H54 (cell line): ENCODE measurements around the gene RBM23.

ENCODE experiments used
- DNase-seq: peaks from one replicate; pipeline ENCODE4 v3.0.0; 2011; ENCODE audit warnings: low spot score, mixed read lengths; ENCODE audit not compliant: insufficient read length
- FAIRE-seq: peaks from 3 replicates; lab custom pipeline; 2011; peaks lifted over from hg19 to GRCh38; lab: Jason Lieb, UNC
- POLR2A ChIP-seq: IDR thresholded peaks from 2 replicates; pipeline ENCODE4 v1.6.1; 2011; ENCODE audit warnings: low read depth, mild to moderate bottlenecking, low read length

Gene RBM23

GRCh38 chr14:22887260-22887989 is 31.5 kb downstream of the RBM23 start:
- FAIRE-seq: peak; percentile 15
- no peak for TF ChIP-seq POLR2A
- peak; percentile 44 for DNase-seq

- TF ChIP-seq POLR2A: no peak
- DNase-seq: no peak
- FAIRE-seq: no peak
Measured at GRCh38 chr14:22886500-22887259, 32.3 kb downstream of the RBM23 start.

- FAIRE-seq (no peak), DNase-seq (no peak)
- no peak for TF ChIP-seq POLR2A
Measured at GRCh38 chr14:22885975-22886374, 33.0 kb downstream of the RBM23 start.

- FAIRE-seq: no peak
- no peak for DNase-seq
- no peak for TF ChIP-seq POLR2A
Measured at GRCh38 chr14:22884738-22885523, 34.0 kb downstream of the RBM23 start.

- FAIRE-seq (no peak), DNase-seq (no peak)
- no peak for TF ChIP-seq POLR2A
Measured at GRCh38 chr14:22884076-22884737, 34.7 kb downstream of the RBM23 start.

- TF ChIP-seq POLR2A: no peak
- FAIRE-seq: no peak
- no peak for DNase-seq
Measured at GRCh38 chr14:22883173-22883976, 35.6 kb downstream of the RBM23 start, which contains the start of gene REM2. Gene REM2, plus strand, starts transcription at chr14:22883222. Its CDS starts 66 bp downstream, at chr14:22883288.

- no peak for FAIRE-seq
- TF ChIP-seq POLR2A: no peak
- DNase-seq: peak; percentile 43
Measured at GRCh38 chr14:22882529-22883172, 36.3 kb downstream of the RBM23 start.

GRCh38 chr14:22882064-22882463 is 36.9 kb downstream of the RBM23 start:
- no peak for DNase-seq
- no peak for FAIRE-seq
- no peak for TF ChIP-seq POLR2A

- DNase-seq (no peak), FAIRE-seq (no peak)
- no peak for TF ChIP-seq POLR2A
Measured at GRCh38 chr14:22878271-22879246, 40.4 kb downstream of the RBM23 start.

- no peak for DNase-seq
- no peak for FAIRE-seq
- no peak for TF ChIP-seq POLR2A
Measured at GRCh38 chr14:22877000-22877501, 41.9 kb downstream of the RBM23 start.

- DNase-seq (no peak), FAIRE-seq (no peak)
- TF ChIP-seq POLR2A: no peak
Measured at GRCh38 chr14:22875748-22876319, 43.1 kb downstream of the RBM23 start.
